Astrocyte (in vitro differentiated cells and primary cell): ENCODE data around the gene PCDHGA1. TPM values are rescaled to one million over a fixed set of nuclear protein-coding genes. Genes with fewer than 3 reads are reported as not detected.
"Not testable (repeated sequence)": the region's sequence is repeated elsewhere in the genome, so short reads cannot be mapped to it uniquely, and the experiment has no call there.

Experiments
- DNase-seq: peaks from one replicate; pipeline ENCODE4 v3.0.0-alpha.2; 2010; ENCODE audit warnings: low read depth
- FAIRE-seq: peaks from 2 replicates; lab custom pipeline; 2011; peaks lifted over from hg19 to GRCh38; lab: Jason Lieb, UNC
- H2AFZ ChIP-seq: 2 replicates; pipeline ENCODE4 v1.6.0; 2012; ENCODE audit warnings: low read depth, low read length, inconsistent platforms
- H3K27ac ChIP-seq: 2 replicates; pipeline ENCODE4 v1.5.1; 2011; ENCODE audit warnings: low read depth, low read length, inconsistent platforms
- H3K27me3 ChIP-seq: 2 replicates; pipeline ENCODE4 v1.6.0; 2011; ENCODE audit warnings: low read length, inconsistent platforms; ENCODE audit not compliant: insufficient read depth
- H3K36me3 ChIP-seq: 2 replicates; pipeline ENCODE4 v1.5.1; 2011; ENCODE audit warnings: low read length, inconsistent platforms; ENCODE audit not compliant: insufficient read depth
- H3K4me1 ChIP-seq: 2 replicates; pipeline ENCODE4 v1.5.1; 2011; ENCODE audit warnings: low read length, inconsistent platforms; ENCODE audit not compliant: insufficient read depth
- H3K4me2 ChIP-seq: 2 replicates; pipeline ENCODE4 v1.6.0; 2012; ENCODE audit warnings: low read length, inconsistent platforms
- H3K4me3 ChIP-seq: 2 replicates; pipeline ENCODE4 v1.5.1; 2011; ENCODE audit warnings: low read depth, mild to moderate bottlenecking, low read length, inconsistent platforms; ENCODE audit not compliant: insufficient read depth
- H3K79me2 ChIP-seq: 2 replicates; pipeline ENCODE4 v1.6.0; 2012; ENCODE audit warnings: mild to moderate bottlenecking, low read length, inconsistent platforms; ENCODE audit not compliant: insufficient read depth
- H3K9ac ChIP-seq: 2 replicates; pipeline ENCODE4 v1.6.0; 2012; ENCODE audit warnings: mild to moderate bottlenecking, low read length, inconsistent platforms
- H3K9me3 ChIP-seq: 2 replicates; pipeline ENCODE4 v1.5.1; 2012; ENCODE audit warnings: low read depth, mild to moderate bottlenecking, low read length, inconsistent platforms; ENCODE audit not compliant: insufficient read depth
- H4K20me1 ChIP-seq: 2 replicates; pipeline ENCODE4 v1.6.0; 2012; ENCODE audit warnings: low read length, inconsistent platforms; ENCODE audit not compliant: insufficient read depth
- H3K27ac Mint-ChIP-seq: one replicate; pipeline ENCODE4 v1.8.0; 2021; ENCODE audit warnings: mild to moderate bottlenecking, mixed read lengths; ENCODE audit not compliant: unreplicated experiment
- H3K27me3 Mint-ChIP-seq: one replicate; pipeline ENCODE4 v1.8.0; 2021; ENCODE audit warnings: low read depth, mixed read lengths; ENCODE audit not compliant: unreplicated experiment
- H3K36me3 Mint-ChIP-seq: one replicate; pipeline ENCODE4 v1.8.0; 2021; ENCODE audit warnings: low read depth, mixed read lengths; ENCODE audit not compliant: unreplicated experiment
- H3K4me1 Mint-ChIP-seq: one replicate; pipeline ENCODE4 v1.8.0; 2021; ENCODE audit warnings: low read depth, mixed read lengths; ENCODE audit not compliant: unreplicated experiment
- H3K4me3 Mint-ChIP-seq: one replicate; pipeline ENCODE4 v1.8.0; 2021; ENCODE audit warnings: mild to moderate bottlenecking, moderate library complexity, mixed read lengths; ENCODE audit not compliant: unreplicated experiment
- H3K9me3 Mint-ChIP-seq: one replicate; pipeline ENCODE4 v1.8.0; 2021; ENCODE audit warnings: mild to moderate bottlenecking, mixed read lengths; ENCODE audit not compliant: unreplicated experiment
- CTCF ChIP-seq: IDR thresholded peaks from 2 replicates; pipeline ENCODE4 v1.5.1; 2011; ENCODE audit warnings: low read depth, mild to moderate bottlenecking, inconsistent platforms, low read length, moderate library complexity; ENCODE audit not compliant: insufficient read depth
- EZH2 ChIP-seq: IDR thresholded peaks from 2 replicates; pipeline ENCODE4 v1.6.1; 2012; ENCODE audit warnings: mild to moderate bottlenecking, low read length, inconsistent platforms; ENCODE audit not compliant: insufficient read depth
- total RNA-seq: library from RNA; stranded (reverse); gene quantifications from 2 replicates; pipeline ENCODE4 v1.2.1, GENCODE V29; 2021

Gene PCDHGA1
- total RNA-seq, 1 donor from 2014 or later, result 0.27 TPM

- Mint-ChIP-seq H3K4me1 (no peaks in the 10 kb centered on the region), H3K27me3 (no peaks in the 10 kb centered on the region), H3K36me3 (peaks cover 36% of the 10 kb centered on the region), H3K4me3 (no peak overlapping the region), H3K9me3 (peaks cover 49% of the 10 kb centered on the region), H3K27ac (no peak overlapping the region)
- no peak overlapping the region for H2AFZ ChIP-seq
- H3K4me3 ChIP-seq, result no peak overlapping the region
- DNase-seq (no peak), FAIRE-seq (no peak)
- H3K27ac ChIP-seq, result no peak overlapping the region
- H3K4me1 ChIP-seq, result no peaks in the 10 kb centered on the region
- H3K36me3 ChIP-seq, result no peaks in the 10 kb centered on the region
- no peaks in the 10 kb centered on the region for H3K27me3 ChIP-seq
- no peak overlapping the region for H3K9ac ChIP-seq
- peaks cover 9% of the 10 kb centered on the region for H3K79me2 ChIP-seq
- H3K9me3 ChIP-seq, result peaks cover 33% of the 10 kb centered on the region
- no peaks in the 10 kb centered on the region for H4K20me1 ChIP-seq
- H3K4me2 ChIP-seq, result no peak overlapping the region
- TF ChIP-seq EZH2 (no peak), CTCF (no peak)
Measured at GRCh38 chr5:141306630-141307029, 23.7 kb upstream of the PCDHGA1 start.

- no peak overlapping the region for H2AFZ ChIP-seq
- peaks cover 77% of the 10 kb centered on the region for H3K9me3 Mint-ChIP-seq
- no peak overlapping the region for H3K27ac ChIP-seq
- FAIRE-seq (no peak), DNase-seq (no peak)
- no peaks in the 10 kb centered on the region for H3K4me1 ChIP-seq
- peaks cover 52% of the 10 kb centered on the region for H3K79me2 ChIP-seq
- peaks cover 4% of the 10 kb centered on the region for H3K4me1 Mint-ChIP-seq
- H3K4me3 Mint-ChIP-seq, result no peak overlapping the region
- no peak overlapping the region for H3K4me2 ChIP-seq
- H3K27me3 ChIP-seq, result no peaks in the 10 kb centered on the region
- H4K20me1 ChIP-seq, result peaks cover 6% of the 10 kb centered on the region
- H3K27ac Mint-ChIP-seq, result no peak overlapping the region
- H3K27me3 Mint-ChIP-seq, result no peaks in the 10 kb centered on the region
- TF ChIP-seq EZH2 (no peak), CTCF (no peak)
- H3K9me3 ChIP-seq, result peaks cover 23% of the 10 kb centered on the region
- peaks cover 8% of the 10 kb centered on the region for H3K36me3 ChIP-seq
- H3K9ac ChIP-seq, result no peak overlapping the region
- peaks cover 70% of the 10 kb centered on the region for H3K36me3 Mint-ChIP-seq
- no peak overlapping the region for H3K4me3 ChIP-seq
Measured at GRCh38 chr5:141313711-141314110, 16.6 kb upstream of the PCDHGA1 start.

DNA sequence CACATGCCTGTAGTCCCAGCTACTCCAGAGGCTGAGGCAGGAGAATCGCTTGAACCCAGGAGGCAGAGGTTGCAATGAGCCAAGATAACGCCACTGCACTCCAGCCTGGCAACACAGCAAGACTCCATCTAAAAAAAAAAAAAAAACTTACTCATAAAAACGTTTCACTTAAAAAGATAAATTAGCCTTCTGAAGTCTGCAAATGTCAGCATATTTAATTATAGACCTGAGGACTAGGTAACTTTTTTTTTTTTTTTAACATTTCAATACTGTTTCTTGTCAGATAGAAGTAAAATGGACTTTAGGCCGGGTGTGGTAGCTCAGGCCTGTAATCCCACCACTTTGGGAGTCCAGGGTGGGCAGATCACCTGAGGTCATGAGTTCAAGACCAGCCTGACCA, 13.4 kb upstream of the PCDHGA1 start:
- H3K4me1 Mint-ChIP-seq, H3K27me3 Mint-ChIP-seq, H3K4me3 ChIP-seq, H3K4me2 ChIP-seq, H3K27me3 ChIP-seq, DNase-seq, H3K27ac Mint-ChIP-seq, H3K4me1 ChIP-seq, H2AFZ ChIP-seq, H3K9ac ChIP-seq, FAIRE-seq, H3K27ac ChIP-seq: not testable (repeated sequence)
- Histone ChIP-seq H4K20me1 (peaks cover 20% of the 10 kb centered on the region), H3K9me3 (peaks cover 27% of the 10 kb centered on the region), H3K36me3 (peaks cover 19% of the 10 kb centered on the region), H3K79me2 (peaks cover 56% of the 10 kb centered on the region)
- Mint-ChIP-seq H3K9me3 (peaks cover 82% of the 10 kb centered on the region), H3K36me3 (peaks cover 66% of the 10 kb centered on the region), H3K4me3 (peak overlapping the region; percentile 29)
